Caki2 (cell line): Measurements from ENCODE around the gene GRPEL2. TPM values are rescaled to one million over a fixed set of nuclear protein-coding genes. Genes with fewer than 3 reads are reported as not detected.

Source experiments
- total RNA-seq: library from RNA; depleted of rRNA; stranded (reverse); fragments of >200 nt; shearing (Covaris generic); gene quantifications from 2 replicates; pipeline ENCODE4 v1.2.3, GENCODE V29; 2014; ENCODE audit warnings: low replicate concordance; rRNA removed

Gene GRPEL2
- total RNA-seq, 1 experiment from 2014 or later = 6.1 TPM

Other genes starting within 250 kb of the GRPEL2 start
- gene ABLIM3, start 204.0 kb upstream of the GRPEL2 start, total RNA-seq = 10.4 and 13.1 TPM in 2 replicates
- gene AFAP1L1, start 73.6 kb upstream of the GRPEL2 start, total RNA-seq = 1.3 and 3.6 TPM in 2 replicates
- 6.1 and 7.3 TPM in 2 replicates for gene PCYOX1L, start 12.5 kb downstream of the GRPEL2 start, total RNA-seq
- not detected in 2 replicates for gene IL17B, start 33.8 kb downstream of the GRPEL2 start, total RNA-seq
- 123 and 199 TPM in 2 replicates for gene CSNK1A1, start 205.9 kb downstream of the GRPEL2 start, total RNA-seq
- 3.8 and 5.0 TPM in 2 replicates for gene ARHGEF37, start 236.0 kb downstream of the GRPEL2 start, total RNA-seq